Peyer's patch (tissue), 4 donors: Measurements from ENCODE around the gene SCCPDH.

Source experiments
- CTCF ChIP-seq, 6 experiments: fragments of 450-650 bp in 4 of 6; fragments of 200-600 bp in 2 of 6; sonication (generic) in 1 of 6; IDR thresholded peaks; one replicate each; pipeline ENCODE4 v1.5.1; 2017 to 2019; ENCODE audit warnings: antibody characterized with exemption in 6 of 6, mild to moderate bottlenecking in 3 of 6, moderate library complexity in 1 of 6
- POLR2A ChIP-seq, 2 donors: fragments of 450-650 bp; IDR thresholded peaks; one replicate each; pipeline ENCODE4 v1.5.1; 2017; ENCODE audit warnings: antibody characterized with exemption in 2 of 2, mild to moderate bottlenecking in 2 of 2, moderate library complexity in 2 of 2

GRCh38 chr1:246803373-246803772, 79.2 kb downstream of the SCCPDH start:
- TF ChIP-seq CTCF (IDR thresholded peaks at IDR 0.05) (no peak), POLR2A (IDR thresholded peaks at IDR 0.05) (no peak)
